IPS-NIHi7 (cell line): Measurements from ENCODE around the gene SLC10A7.

ENCODE experiments used
- DNase-seq: peaks from one replicate; pipeline ENCODE4 v3.0.0; 2012; ENCODE audit warnings: mixed read lengths; ENCODE audit errors: extremely low spot score

SLC10A7 gene

GRCh38 chr4:146211440-146211839, 310.3 kb downstream of the SLC10A7 start:
- DNase-seq: no peak

GRCh38 chr4:146210890-146211289, 310.9 kb downstream of the SLC10A7 start:
- no peak for DNase-seq

- DNase-seq: no peak
These were observed 314.3 kb downstream of the SLC10A7 start for GRCh38 chr4:146207410-146207809.
